OCI-LY3 (cell line): ENCODE measurements around the gene ORM1.

Source experiments
- CTCF ChIP-seq: fragments of 200-600, 300-600 bp; sonication (generic); IDR thresholded peaks from 2 replicates; pipeline ENCODE4 v1.5.1; 2014; ENCODE audit warnings: antibody characterized with exemption, low read length, low read depth
- EZH2phosphoT487 ChIP-seq: fragments of 200-600 bp; shearing (Covaris generic); IDR thresholded peaks from 2 replicates; pipeline ENCODE4 v1.6.1; 2018; ENCODE audit warnings: antibody characterized with exemption, mixed run types, low read depth

GRCh38 chr9:114285166-114285867 lies 37.6 kb upstream of the ORM1 start:
- TF ChIP-seq CTCF (no peak), EZH2phosphoT487 (no peak)
